C4-2B (cell line): ENCODE results near the gene CKAP2L.

Source experiments
- ZFX ChIP-seq: fragments of 450-650 bp; IDR thresholded peaks from 2 replicates; pipeline ENCODE4 v1.6.1; 2017
- TF ChIP-seq, protein P1 (sequence below): fragments of 450-650 bp; conservative IDR thresholded peaks from 2 replicates; pipeline ENCODE4 v1.5.1; 2017; ENCODE audit warnings: mild to moderate bottlenecking

DNA sequence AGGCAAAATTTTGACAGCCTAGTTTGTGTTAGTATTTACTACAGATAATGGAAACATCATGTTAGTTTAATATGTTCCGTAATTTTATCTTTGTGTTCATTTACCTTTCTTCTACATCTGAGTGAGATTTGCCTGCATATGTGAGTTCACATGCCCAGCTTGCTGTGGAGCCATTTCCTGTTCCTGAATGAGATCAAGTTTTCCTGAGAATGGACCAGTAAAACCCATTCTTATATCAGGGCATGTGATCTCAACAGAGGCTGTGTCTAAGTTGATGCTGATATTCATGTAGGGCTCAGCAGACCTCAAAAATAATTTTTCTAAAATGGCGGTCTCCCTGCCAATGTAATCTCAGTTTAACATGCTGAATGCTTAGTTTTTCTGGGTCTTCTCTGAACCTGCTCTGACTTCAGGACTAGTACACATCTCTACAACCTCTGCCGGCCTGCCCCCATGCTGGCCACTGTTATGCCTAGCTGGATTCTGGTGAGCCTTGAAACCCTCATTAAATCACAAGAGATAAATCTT is 18.8 kb upstream of the CKAP2L start:
- TF ChIP-seq, protein P1, sequence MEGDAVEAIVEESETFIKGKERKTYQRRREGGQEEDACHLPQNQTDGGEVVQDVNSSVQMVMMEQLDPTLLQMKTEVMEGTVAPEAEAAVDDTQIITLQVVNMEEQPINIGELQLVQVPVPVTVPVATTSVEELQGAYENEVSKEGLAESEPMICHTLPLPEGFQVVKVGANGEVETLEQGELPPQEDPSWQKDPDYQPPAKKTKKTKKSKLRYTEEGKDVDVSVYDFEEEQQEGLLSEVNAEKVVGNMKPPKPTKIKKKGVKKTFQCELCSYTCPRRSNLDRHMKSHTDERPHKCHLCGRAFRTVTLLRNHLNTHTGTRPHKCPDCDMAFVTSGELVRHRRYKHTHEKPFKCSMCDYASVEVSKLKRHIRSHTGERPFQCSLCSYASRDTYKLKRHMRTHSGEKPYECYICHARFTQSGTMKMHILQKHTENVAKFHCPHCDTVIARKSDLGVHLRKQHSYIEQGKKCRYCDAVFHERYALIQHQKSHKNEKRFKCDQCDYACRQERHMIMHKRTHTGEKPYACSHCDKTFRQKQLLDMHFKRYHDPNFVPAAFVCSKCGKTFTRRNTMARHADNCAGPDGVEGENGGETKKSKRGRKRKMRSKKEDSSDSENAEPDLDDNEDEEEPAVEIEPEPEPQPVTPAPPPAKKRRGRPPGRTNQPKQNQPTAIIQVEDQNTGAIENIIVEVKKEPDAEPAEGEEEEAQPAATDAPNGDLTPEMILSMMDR: no peak
- no peak for TF ChIP-seq ZFX
